Uterus (tissue), 2 donors: ENCODE results near the gene CDH4.

ENCODE experiments used
- POLR2A ChIP-seq, 2 donors: fragments of 450-650 bp; IDR thresholded peaks; one replicate each; pipeline ENCODE4 v1.6.1; 2016; ENCODE audit warnings: antibody characterized with exemption in 2 of 2, mild to moderate bottlenecking in 1 of 2, moderate library complexity in 1 of 2
- TF ChIP-seq, protein P1 (sequence below), 4 experiments: fragments of 200-600 bp in 2 of 4; fragments of 450-650 bp in 2 of 4; sonication (generic) in 2 of 4; IDR thresholded peaks; one replicate each; pipeline ENCODE4 v1.5.1; 2016 to 2019; ENCODE audit warnings: antibody characterized with exemption in 4 of 4, mild to moderate bottlenecking in 2 of 4, moderate library complexity in 1 of 4

DNA sequence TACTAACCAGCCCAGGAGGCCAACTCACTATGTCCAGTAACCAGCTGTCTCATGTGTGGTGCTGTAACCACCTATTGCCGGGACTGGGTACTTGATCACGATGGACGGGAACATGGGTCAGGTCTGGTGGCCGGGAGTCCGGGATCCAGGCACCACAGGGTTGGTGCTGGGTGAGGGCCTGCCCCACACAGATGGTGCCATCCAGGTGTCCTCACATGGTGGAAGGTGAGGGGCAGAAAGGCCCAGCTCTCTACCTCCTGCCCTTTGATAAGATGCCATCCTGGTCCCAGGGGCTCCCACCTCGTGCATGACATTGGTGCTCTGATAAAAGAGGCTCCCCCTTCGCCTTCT lies 697.3 kb downstream of the CDH4 start:
- TF ChIP-seq, protein P1, sequence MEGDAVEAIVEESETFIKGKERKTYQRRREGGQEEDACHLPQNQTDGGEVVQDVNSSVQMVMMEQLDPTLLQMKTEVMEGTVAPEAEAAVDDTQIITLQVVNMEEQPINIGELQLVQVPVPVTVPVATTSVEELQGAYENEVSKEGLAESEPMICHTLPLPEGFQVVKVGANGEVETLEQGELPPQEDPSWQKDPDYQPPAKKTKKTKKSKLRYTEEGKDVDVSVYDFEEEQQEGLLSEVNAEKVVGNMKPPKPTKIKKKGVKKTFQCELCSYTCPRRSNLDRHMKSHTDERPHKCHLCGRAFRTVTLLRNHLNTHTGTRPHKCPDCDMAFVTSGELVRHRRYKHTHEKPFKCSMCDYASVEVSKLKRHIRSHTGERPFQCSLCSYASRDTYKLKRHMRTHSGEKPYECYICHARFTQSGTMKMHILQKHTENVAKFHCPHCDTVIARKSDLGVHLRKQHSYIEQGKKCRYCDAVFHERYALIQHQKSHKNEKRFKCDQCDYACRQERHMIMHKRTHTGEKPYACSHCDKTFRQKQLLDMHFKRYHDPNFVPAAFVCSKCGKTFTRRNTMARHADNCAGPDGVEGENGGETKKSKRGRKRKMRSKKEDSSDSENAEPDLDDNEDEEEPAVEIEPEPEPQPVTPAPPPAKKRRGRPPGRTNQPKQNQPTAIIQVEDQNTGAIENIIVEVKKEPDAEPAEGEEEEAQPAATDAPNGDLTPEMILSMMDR (IDR thresholded peaks at IDR 0.05), result no peak
- no peak for TF ChIP-seq POLR2A (IDR thresholded peaks at IDR 0.05)
